ENCODE results near the gene SLC1A7. TPM values are rescaled to one million over a fixed set of nuclear protein-coding genes. Genes with fewer than 3 reads are reported as not detected.
A peak's percentile ranks its signal among the peaks of the same experiment; 100 is the strongest.

SLC1A7 gene
- total and polyA plus RNA-seq, 2 of the 13 experiments (the other 11 are each of a cell fraction or from before 2014, with no cell fraction given) = 0.04 to 2.0 TPM

GRCh38 chr1:53128401-53128800, 14.0 kb downstream of the SLC1A7 start:
- no peak overlapping the region for H3K4me2 ChIP-seq (ENCODE audit: low read depth, low read length)
- H3K4me3 ChIP-seq (replicated peaks in 1 of 3; ENCODE audit: insufficient read depth in 1 of 3, low read depth in 2 of 3, low read length in 3 of 3) = no peak overlapping the region
- DNase-seq (ENCODE audit: low spot score) (no peak), ATAC-seq (no peak), FAIRE-seq (no peak)
- H3K4me1 ChIP-seq (ENCODE audit: insufficient read depth, low read length) = peaks cover 85% of the 10 kb centered on the region
- H3K27me3 ChIP-seq (ENCODE audit: control insufficient read depth in 1 of 2, insufficient read depth in 2 of 2, low read length in 2 of 2) = peaks cover 3 to 5% of the 10 kb centered on the region in 2 experiments; a peak in 3 of 5 replicates
- no peaks in the 10 kb centered on the region for H3K36me3 ChIP-seq (replicated peaks in 1 of 2; ENCODE audit: control insufficient read depth in 1 of 2, insufficient read depth in 2 of 2, low read length in 2 of 2)
- H3K9ac ChIP-seq (ENCODE audit: insufficient read depth, low read depth, low read length) = no peak overlapping the region
- TF ChIP-seq PRPF4 (IDR thresholded peaks at IDR 0.05; ENCODE audit: low read depth, low read length, poor library complexity, severe bottlenecking) (no peak), ZNF143 (CRISPR knock-in tag; IDR thresholded peaks at IDR 0.05) (no peak)
- H2AFZ ChIP-seq (ENCODE audit: low read length) = no peak overlapping the region
- in situ Hi-C loops (cut with HindIII; ENCODE audit: extremely low pct_ligation_motif_present, low pct_unique_long_range_greater_than_20kb) = loop anchor here (5.0 kb wide), 1 partner anchor 54 kb away; no protein-coding TSS in a partner anchor
- intact Hi-C loops (cut with micrococcal nuclease; ENCODE audit: unreplicated experiment) = no loop called here
- H3K79me2 ChIP-seq (ENCODE audit: insufficient read depth, low read length) = no peaks in the 10 kb centered on the region
- WGBS (ENCODE audit: low lambda C conversion rate) = 73% methylated on average over 4 of the region's 4 CpGs
- H4K20me1 ChIP-seq (ENCODE audit: insufficient read depth, low read length) = no peaks in the 10 kb centered on the region
- no TSS peak for BruUV-seq (replicated peaks)
- ChIA-PET POLR2A (interaction anchor here (1.9 kb wide), 1 partner anchor 55 kb away, joined by 4 read pairs; no protein-coding TSS in a partner anchor), CTCF (ENCODE audit: low intra/inter-chr PET ratio, low total read pairs) (no interaction called here)
- no peak overlapping the region for H3K27ac ChIP-seq (ENCODE audit: extremely low read length, insufficient read depth, low read length)
- H3K9me3 ChIP-seq (ENCODE audit: low read length) = no peaks in the 10 kb centered on the region

- ChIA-PET CTCF (ENCODE audit: low intra/inter-chr PET ratio, low total read pairs) (no interaction called here), POLR2A (interaction anchor here (1.9 kb wide), 1 partner anchor 56 kb away, joined by 4 read pairs; no protein-coding TSS in a partner anchor)
- H3K4me3 ChIP-seq (replicated peaks in 1 of 3; ENCODE audit: insufficient read depth in 1 of 3, low read depth in 2 of 3, low read length in 3 of 3) = no peak overlapping the region
- no TSS peak for BruUV-seq (replicated peaks)
- no peak overlapping the region for H2AFZ ChIP-seq (ENCODE audit: low read length)
- H3K9ac ChIP-seq (ENCODE audit: insufficient read depth, low read depth, low read length) = no peak overlapping the region
- ATAC-seq = peak; percentile 57
- no peak for DNase-seq (ENCODE audit: low spot score)
- FAIRE-seq = no peak
- H3K27ac ChIP-seq (ENCODE audit: extremely low read length, insufficient read depth, low read length) = no peak overlapping the region
- TF ChIP-seq, protein P1, sequence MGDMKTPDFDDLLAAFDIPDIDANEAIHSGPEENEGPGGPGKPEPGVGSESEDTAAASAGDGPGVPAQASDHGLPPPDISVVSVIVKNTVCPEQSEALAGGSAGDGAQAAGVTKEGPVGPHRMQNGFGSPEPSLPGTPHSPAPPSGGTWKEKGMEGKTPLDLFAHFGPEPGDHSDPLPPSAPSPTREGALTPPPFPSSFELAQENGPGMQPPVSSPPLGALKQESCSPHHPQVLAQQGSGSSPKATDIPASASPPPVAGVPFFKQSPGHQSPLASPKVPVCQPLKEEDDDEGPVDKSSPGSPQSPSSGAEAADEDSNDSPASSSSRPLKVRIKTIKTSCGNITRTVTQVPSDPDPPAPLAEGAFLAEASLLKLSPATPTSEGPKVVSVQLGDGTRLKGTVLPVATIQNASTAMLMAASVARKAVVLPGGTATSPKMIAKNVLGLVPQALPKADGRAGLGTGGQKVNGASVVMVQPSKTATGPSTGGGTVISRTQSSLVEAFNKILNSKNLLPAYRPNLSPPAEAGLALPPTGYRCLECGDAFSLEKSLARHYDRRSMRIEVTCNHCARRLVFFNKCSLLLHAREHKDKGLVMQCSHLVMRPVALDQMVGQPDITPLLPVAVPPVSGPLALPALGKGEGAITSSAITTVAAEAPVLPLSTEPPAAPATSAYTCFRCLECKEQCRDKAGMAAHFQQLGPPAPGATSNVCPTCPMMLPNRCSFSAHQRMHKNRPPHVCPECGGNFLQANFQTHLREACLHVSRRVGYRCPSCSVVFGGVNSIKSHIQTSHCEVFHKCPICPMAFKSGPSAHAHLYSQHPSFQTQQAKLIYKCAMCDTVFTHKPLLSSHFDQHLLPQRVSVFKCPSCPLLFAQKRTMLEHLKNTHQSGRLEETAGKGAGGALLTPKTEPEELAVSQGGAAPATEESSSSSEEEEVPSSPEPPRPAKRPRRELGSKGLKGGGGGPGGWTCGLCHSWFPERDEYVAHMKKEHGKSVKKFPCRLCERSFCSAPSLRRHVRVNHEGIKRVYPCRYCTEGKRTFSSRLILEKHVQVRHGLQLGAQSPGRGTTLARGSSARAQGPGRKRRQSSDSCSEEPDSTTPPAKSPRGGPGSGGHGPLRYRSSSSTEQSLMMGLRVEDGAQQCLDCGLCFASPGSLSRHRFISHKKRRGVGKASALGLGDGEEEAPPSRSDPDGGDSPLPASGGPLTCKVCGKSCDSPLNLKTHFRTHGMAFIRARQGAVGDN (CRISPR knock-in tag; IDR thresholded peaks at IDR 0.05) = peak; percentile 46
- no peak for TF ChIP-seq ZNF343 (CRISPR knock-in tag; IDR thresholded peaks at IDR 0.05)
- TF ChIP-seq MIER3 (CRISPR knock-in tag; IDR thresholded peaks at IDR 0.05; ENCODE audit: borderline replicate concordance) = no peak
- TF ChIP-seq, protein P2, sequence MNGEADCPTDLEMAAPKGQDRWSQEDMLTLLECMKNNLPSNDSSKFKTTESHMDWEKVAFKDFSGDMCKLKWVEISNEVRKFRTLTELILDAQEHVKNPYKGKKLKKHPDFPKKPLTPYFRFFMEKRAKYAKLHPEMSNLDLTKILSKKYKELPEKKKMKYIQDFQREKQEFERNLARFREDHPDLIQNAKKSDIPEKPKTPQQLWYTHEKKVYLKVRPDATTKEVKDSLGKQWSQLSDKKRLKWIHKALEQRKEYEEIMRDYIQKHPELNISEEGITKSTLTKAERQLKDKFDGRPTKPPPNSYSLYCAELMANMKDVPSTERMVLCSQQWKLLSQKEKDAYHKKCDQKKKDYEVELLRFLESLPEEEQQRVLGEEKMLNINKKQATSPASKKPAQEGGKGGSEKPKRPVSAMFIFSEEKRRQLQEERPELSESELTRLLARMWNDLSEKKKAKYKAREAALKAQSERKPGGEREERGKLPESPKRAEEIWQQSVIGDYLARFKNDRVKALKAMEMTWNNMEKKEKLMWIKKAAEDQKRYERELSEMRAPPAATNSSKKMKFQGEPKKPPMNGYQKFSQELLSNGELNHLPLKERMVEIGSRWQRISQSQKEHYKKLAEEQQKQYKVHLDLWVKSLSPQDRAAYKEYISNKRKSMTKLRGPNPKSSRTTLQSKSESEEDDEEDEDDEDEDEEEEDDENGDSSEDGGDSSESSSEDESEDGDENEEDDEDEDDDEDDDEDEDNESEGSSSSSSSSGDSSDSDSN (CRISPR knock-in tag; IDR thresholded peaks at IDR 0.05) = 0 out of 2 replicates have a peak, but pooled peaks have one; percentile 10
- H3K79me2 ChIP-seq (ENCODE audit: insufficient read depth, low read length) = no peaks in the 10 kb centered on the region
- H3K4me1 ChIP-seq (ENCODE audit: insufficient read depth, low read length) = peaks cover 85% of the 10 kb centered on the region
- intact Hi-C loops (cut with micrococcal nuclease; ENCODE audit: unreplicated experiment) = no loop called here
- 22% methylated on average over 2 of the region's 5 CpGs for WGBS (ENCODE audit: low lambda C conversion rate)
- H4K20me1 ChIP-seq (ENCODE audit: insufficient read depth, low read length) = no peaks in the 10 kb centered on the region
- peak overlapping the region; percentile 4; the same call in 1 of the 2 replicates for H3K4me2 ChIP-seq (ENCODE audit: low read depth, low read length)
- H3K27me3 ChIP-seq (ENCODE audit: control insufficient read depth in 1 of 2, insufficient read depth in 2 of 2, low read length in 2 of 2) = peaks cover 3 to 5% of the 10 kb centered on the region in 2 experiments; a peak in 3 of 5 replicates
- in situ Hi-C loops (cut with HindIII; ENCODE audit: extremely low pct_ligation_motif_present, low pct_unique_long_range_greater_than_20kb) = loop anchor here (5.0 kb wide), 1 partner anchor 55 kb away; no protein-coding TSS in a partner anchor
- no peaks in the 10 kb centered on the region for H3K36me3 ChIP-seq (replicated peaks in 1 of 2; ENCODE audit: control insufficient read depth in 1 of 2, insufficient read depth in 2 of 2, low read length in 2 of 2)
- no peaks in the 10 kb centered on the region for H3K9me3 ChIP-seq (ENCODE audit: low read length)
These were observed 14.9 kb downstream of the SLC1A7 start for GRCh38 chr1:53127546-53127945.

All from HepG2 (cell line).